IMR-90 (cell line): ENCODE data around the gene UBE2E2.

Experiments
- CEBPB ChIP-seq: IDR thresholded peaks from 2 replicates; pipeline ENCODE4 v1.6.1; 2012; ENCODE audit warnings: low read depth, low read length, improper control_type of control experiment
- CHD1 ChIP-seq: IDR thresholded peaks from 2 replicates; pipeline ENCODE4 v1.6.1; 2012; ENCODE audit warnings: low read depth, low read length, improper control_type of control experiment
- CTCF ChIP-seq: conservative IDR thresholded peaks from 2 replicates; pipeline ENCODE4 v1.5.1; 2012; ENCODE audit warnings: mild to moderate bottlenecking, low read depth, low read length, improper control_type of control experiment
- FOS ChIP-seq: fragments of 150-350 bp; IDR thresholded peaks from 2 replicates; pipeline ENCODE4 v1.6.1; 2016; ENCODE audit warnings: low read depth, low read length
- MAFK ChIP-seq: IDR thresholded peaks from 2 replicates; pipeline ENCODE4 v1.6.1; 2012; ENCODE audit warnings: low read depth, low read length, improper control_type of control experiment
- MAZ ChIP-seq: IDR thresholded peaks from 2 replicates; pipeline ENCODE4 v1.6.1; 2012; ENCODE audit warnings: low read depth, mild to moderate bottlenecking, low read length, improper control_type of control experiment, moderate library complexity, borderline replicate concordance
- MXI1 ChIP-seq: IDR thresholded peaks from 2 replicates; pipeline ENCODE4 v1.6.1; 2012; ENCODE audit warnings: low read depth, mild to moderate bottlenecking, low read length, moderate library complexity, borderline replicate concordance
- NFE2L2 ChIP-seq: fragments of 150-350 bp; IDR thresholded peaks from 2 replicates; pipeline ENCODE4 v1.6.1; 2016; ENCODE audit warnings: low read depth, mild to moderate bottlenecking, low read length
- POLR2A ChIP-seq: IDR thresholded peaks from 2 replicates; pipeline ENCODE4 v1.6.1; 2012; ENCODE audit warnings: mild to moderate bottlenecking, low read depth, low read length
- RAD21 ChIP-seq: IDR thresholded peaks from 2 replicates; pipeline ENCODE4 v1.6.1; 2012; ENCODE audit warnings: low read length, improper control_type of control experiment
- RCOR1 ChIP-seq: IDR thresholded peaks from 2 replicates; pipeline ENCODE4 v1.6.1; 2012; ENCODE audit warnings: mild to moderate bottlenecking, low read length, improper control_type of control experiment; ENCODE audit not compliant: insufficient replicate concordance
- USF2 ChIP-seq: fragments of 150-350 bp; IDR thresholded peaks from 2 replicates; pipeline ENCODE4 v1.6.1; 2017; ENCODE audit warnings: mild to moderate bottlenecking, antibody characterized with exemption, low read length, low read depth

GRCh38 chr3:23219117-23219516, 16.0 kb downstream of the UBE2E2 start:
- TF ChIP-seq RCOR1 (no peak), CTCF (no peak), RAD21 (no peak), USF2 (no peak), POLR2A (no peak), FOS (no peak), CEBPB (no peak), MAFK (no peak), CHD1 (no peak), NFE2L2 (no peak), MXI1 (no peak), MAZ (no peak)
